NCI-H187 (cell line): Measurements from ENCODE around the gene SDSL.

ENCODE experiments used
- DNase-seq, 2 experiments: peaks; one replicate each; lab custom pipeline; 2025; lab: John Stamatoyannopoulos, UW

Gene SDSL

DNA sequence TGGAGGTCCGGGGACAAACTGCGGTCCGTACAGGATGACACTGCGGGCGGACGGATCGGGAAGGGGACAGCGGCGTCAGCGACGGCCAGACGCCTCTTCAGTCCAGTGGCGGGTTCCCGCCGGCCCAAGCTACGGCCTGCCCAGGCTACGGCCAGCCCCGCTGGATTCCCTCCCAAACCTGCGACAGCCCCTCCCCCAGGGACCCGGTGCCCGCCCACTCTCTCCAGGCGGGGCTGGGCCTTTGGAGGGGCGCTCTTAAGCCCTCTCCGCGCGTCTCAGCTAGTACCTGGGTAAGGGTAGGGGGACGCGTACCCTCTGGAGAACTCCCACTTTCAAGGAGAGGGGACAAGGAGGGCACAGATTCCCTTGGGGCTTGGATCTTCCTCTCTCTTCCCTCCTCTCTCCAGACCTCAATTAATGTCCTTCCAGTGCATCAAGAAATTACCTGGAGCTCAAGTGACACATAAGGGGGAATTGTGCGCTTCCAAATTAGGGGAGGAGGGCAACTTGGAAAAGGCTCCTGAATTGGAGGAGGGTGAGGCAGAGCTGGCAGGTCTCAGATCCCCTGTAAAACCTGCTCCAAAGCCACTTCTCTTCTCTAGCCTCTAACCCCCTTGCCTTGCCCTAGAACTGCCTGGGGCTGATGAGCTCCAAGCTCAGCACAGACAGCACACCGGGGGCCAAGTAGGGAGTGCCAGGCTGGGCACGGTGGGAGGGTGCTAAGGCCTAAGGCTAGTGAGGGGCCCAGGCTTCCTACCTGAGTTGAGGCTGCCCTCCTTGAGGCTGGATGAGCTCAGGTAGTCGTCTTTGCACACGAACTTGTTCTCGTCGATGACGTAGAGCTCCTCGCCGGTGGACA, 46.4 kb downstream of the SDSL start:
- DNase-seq = no peak

DNA sequence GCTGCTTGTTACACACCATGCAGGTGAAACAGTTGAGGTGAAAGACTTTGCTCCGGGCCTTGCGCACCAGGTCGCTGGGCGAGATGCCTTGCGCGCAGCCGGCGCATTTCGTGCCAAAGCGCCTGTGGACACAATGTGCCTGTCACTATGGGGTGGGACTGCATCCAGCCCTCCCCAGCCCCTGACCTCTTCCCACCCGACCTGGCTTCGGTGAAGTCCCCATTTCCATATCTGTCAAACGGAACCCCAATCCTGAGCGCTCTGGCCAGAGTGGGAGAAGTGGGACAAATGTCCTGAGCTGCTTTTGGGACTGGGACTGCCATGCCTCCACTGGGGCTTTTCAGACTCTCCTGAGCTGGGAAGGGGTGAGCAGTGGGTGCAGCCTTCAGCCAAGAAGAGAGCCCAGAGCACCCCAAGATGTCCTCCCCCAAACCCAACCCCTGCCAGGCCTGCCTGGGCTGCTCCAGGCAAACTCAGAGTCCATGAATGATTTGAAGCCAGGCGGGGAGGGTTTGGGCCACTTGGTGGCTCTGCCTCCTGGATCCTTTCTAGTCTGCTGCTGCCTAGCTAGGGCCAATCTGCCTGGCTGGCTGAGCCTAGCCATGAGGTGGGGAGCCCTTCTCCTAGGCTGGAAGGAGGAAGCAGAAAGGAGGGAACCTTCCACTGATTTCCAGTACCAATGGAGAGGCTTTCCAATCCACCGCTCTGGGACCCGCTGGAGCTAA, 47.2 kb downstream of the SDSL start:
- no peak for DNase-seq

DNA sequence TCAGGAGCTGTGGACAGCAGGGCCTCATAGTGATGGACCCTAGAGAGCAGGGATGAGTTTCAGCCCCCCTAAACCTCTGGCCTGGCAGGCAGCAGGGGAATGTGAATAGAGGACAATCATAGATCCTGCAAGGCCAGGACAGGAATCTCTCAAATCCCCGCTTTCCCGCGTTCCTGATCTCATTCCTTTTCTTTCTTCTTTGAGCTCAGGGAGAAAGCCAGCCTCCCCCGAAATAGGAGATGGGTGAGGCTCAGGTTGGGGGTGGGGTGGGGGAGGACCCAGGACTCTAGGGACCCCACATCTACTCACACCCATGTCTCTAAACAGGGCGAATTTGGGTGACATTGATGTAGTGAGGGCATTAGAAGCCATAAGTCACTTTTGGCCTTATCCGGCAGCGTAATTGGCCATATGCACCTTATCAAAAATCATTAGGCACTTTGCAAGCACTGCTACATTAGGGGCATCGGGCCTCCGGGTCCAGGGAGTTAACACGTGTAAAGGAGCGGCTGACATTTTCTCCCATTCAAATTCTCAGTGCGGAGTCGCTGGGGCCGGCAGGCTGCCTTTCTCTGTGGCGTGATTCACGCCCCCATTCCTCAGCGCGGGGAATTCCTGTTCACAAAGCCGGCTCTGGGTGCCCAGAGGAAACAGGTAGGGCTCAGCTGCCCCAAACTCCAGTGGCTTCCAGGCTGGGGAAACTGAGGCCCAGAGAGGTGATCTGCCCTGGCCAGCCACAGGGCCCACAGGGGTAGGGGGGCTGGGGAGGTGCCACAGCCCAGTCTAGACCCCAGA, 48.0 kb downstream of the SDSL start:
- DNase-seq = no peak

- no peak for DNase-seq
These were observed 48.9 kb downstream of the SDSL start for GRCh38 chr12:113470871-113471618.

DNA sequence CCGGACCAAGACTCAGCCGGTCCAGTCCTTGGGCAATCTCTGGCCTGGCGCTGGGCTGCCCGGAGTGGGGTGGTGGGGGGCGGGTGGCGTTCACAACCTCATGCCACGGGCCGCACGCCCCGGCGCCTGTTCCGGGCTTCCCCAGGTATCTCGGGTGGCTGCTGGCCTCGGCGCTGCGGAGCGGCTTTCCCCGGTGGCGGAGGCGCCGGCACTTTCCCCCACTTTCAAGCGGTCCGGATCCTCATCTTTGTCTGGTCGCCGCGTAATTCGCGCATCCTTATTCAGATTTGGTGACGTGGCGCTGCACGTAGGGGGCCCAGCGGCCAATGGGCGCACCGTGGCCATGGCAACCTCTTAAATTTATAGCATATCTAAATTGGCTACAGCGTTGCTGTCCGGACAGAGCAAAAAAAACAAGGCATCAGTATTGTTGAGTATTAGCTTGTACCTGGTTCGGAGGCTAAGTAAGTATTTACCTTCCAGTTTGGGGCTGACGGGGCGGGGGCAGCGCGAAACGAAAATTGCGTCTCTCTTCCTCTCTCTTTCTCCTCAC, 49.5 kb downstream of the SDSL start, which contains the start of gene LHX5:
Gene LHX5 (minus strand): TSS at position 253 of the 553 bp plus-strand sequence. CDS start 373 bp downstream, outside the sequence.
- DNase-seq = no peak

DNA sequence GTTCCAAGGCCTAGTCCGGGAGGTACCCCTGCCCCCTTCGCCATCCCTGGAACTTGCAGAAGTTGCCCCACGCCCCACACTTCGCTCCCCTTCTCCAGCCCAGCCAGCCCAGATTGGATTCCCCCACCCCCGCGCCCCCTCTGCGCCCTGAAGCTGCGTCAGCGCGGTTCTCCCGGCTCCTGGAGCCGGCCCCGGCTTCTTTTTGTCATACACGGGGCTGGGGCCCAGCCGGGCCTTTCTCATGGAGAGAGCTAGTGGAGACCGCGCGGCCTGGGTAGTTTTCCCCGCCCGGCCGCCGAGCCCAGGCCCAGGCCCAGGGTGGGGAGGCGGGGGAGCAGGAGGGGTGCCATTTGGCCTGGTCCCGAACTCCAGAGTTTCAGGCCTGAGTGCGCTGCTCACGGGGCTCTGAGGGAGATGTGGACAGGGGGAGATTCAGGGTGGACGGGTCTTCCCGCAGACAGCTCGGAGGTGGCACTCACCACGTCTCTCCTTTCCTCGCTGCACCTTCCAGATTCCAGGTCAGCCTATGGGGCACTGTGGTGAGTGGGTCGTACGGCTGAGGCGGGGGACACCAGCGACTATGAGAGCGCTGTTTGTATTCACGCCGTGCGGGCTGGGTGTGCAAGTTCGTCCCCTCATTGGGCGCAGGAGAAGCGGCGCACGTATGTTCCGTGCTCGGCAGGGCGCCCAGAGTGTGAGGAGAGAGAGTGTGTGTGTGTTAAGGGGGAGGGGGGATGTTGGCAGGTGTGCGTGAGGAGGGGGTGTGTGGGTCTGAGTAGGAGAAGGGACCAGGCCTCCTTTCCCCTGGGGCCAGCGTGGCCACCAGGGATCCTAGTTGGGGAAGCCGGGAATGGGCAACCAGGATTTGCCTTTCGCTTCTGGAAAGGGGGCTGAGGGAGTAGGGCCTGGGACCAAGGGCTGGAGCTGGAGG, 50.3 kb downstream of the SDSL start:
- DNase-seq = no peak

- no peak for DNase-seq
These were observed 51.2 kb downstream of the SDSL start for GRCh38 chr12:113473400-113473799.

DNA sequence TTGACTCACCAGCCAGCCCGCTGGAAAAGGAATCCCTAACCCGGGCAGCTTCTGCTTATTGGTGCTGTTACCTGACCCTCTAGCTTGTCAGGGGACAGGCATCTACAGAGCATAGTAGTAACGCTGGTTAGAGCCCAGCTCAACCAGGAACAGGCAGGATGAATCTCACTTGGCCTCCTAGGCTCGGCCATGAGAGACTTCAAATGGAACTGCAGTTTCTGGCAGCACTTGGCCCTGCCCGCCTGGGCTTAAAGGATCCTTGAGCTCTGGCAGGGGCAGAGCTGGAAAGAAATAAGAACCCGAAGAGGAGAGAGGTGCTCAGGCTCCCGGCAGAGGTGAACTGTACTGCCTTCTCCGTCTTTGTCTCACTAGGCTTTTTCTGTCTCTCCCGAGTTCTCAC, 51.8 kb downstream of the SDSL start:
- no peak for DNase-seq

DNA sequence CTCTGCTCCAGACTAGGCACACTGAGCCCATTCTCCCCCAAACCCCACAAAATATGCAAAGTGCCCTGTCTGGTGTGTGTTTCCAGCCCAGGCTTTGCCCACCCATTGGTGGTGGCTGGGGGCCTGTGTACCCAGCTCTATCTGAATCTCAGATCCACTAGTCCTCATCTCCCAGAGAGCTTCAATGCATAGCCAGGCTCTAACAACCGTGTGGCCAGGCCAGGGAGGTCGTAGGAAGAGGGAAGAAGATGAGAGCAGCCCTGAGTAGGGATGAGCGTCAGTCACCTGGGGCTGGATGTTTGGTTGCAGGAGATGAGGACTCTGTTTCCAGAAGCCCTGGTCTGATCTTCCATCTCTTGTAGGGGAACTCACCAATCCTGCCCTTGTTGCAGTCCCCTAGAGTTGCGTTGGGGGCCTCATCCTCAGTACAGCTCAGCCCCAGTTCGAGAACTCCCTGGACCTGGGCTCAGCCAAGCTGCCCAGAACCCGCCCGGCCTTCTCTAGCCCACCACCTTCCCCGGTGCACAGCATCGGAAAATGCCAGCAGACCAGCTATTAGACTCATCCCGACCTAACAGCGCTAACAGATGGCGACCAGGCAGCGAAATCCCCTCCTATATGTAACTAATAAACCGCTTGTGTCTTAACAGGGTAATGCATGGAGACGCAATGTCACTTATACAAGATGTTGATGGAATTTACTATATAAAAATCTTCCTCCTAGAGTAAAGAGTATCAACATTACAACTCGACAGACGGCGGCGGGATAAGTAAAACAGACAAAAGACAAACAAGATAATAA, 52.7 kb downstream of the SDSL start:
- no peak for DNase-seq

GRCh38 chr12:113475451-113476175, 53.4 kb downstream of the SDSL start:
- DNase-seq = no peak

DNA sequence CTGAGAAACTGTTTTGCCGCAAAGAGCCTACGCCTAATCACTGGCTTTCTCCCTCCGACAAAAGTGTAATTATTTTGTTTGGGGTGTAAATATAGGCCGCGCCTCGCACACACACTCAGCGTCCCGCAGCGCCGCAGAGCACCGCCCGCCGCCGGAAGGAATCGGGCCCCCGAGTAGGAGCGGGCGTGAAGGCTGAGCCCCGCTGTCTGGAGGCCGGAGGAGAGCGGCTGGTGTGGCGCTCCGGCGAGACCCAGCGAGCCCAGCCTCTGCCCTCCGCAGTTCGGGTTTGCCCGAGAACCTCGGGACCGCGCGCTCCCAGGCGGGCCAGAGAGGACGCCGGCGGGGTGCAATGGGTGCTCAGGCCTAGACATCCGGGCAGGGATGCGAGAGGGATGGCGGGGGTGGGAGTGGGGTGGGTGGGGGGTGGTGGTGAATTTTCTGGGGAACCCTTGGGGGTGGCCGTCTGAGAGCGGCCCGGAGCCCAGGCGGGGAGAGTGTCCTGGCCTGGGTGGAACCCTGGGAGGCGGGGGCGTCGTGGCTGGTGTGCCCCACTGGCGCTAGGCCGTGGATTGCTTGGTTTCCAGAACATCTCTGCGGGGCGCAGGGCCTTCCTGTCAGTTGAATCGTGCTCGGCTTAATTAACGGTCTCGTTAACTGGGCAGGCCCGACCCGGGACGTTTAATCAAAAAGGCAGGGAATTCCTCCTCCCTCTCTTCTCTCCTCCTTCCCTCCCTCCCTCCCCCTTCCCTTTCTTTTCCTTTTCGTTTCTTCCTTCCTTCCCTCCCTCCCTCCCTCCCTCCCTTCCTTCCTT, 54.2 kb downstream of the SDSL start:
- DNase-seq = no peak

- no peak for DNase-seq
These were observed 55.1 kb downstream of the SDSL start for GRCh38 chr12:113477171-113477841.

DNA sequence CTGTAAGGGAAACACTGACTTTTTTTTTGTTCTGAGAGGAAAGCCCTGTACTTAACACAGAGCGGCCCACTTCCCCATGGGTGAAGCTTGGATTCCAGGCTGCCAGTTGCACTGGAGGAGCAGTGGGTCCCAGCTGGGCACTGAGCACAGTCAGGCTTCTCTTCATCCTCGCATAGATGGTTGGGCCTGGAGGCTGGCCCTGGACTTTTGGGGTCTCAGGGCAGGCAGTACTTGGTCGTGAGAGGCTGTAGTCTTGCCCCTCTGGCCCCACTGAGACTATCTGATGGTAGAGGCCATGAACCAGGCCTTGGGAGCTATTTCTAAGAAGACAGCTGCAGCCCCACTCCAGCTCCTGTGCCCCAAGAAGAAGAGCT, 55.6 kb downstream of the SDSL start:
- DNase-seq = no peak

GRCh38 chr12:113478351-113479011, 56.3 kb downstream of the SDSL start:
- DNase-seq = no peak

DNA sequence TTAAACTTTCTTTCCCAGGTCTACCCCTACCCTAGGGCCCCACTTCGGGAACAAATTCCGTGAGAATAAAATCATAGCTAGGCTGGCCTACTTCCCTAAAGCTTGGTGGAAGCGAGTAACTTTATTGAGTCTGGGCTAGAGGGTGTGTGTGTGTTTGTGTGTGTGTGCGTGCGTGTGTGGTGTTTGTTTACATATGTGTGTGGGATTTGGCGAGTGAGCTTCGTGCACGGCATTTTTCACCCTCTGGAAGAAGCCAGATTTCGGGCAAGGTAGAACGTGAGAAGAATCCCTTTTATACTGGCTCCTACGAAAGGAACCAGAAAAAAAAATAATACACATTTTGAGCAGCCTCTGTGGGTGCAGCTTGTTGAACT, 57.0 kb downstream of the SDSL start:
- no peak for DNase-seq

GRCh38 chr12:113479590-113480335, 57.6 kb downstream of the SDSL start:
- DNase-seq = no peak
